Natural killer cell (primary cell): ENCODE measurements around the gene OGFOD1. TPM values are rescaled to one million over a fixed set of nuclear protein-coding genes. Genes with fewer than 3 reads are reported as not detected.

ENCODE experiments used
- ATAC-seq, 3 donors: fragments of 150-1000 bp in 2 of 3; fragments of 200-7000 bp in 1 of 3; cut with Tn5 transposase; 1 replicate in 1 of 3; 2 replicates in 2 of 3; pipeline ENCODE4 v1.10.0; 2021; ENCODE audit warnings: mild to moderate bottlenecking in 2 of 3, moderate library complexity in 2 of 3
- DNase-seq, 2 donors: peaks; one replicate each; pipeline versions ENCODE4 v3.0.0 to v3.0.0-alpha.2; 2013 to 2021; ENCODE audit warnings: mixed read lengths in 1 of 2
- H3K27ac ChIP-seq: one replicate; pipeline ENCODE4 v1.5.1; 2013; ENCODE audit warnings: mild to moderate bottlenecking, low read length
- H3K27me3 ChIP-seq: one replicate; pipeline ENCODE4 v1.6.1; 2013; ENCODE audit warnings: low read length; ENCODE audit not compliant: control insufficient read depth, insufficient read depth
- H3K36me3 ChIP-seq: one replicate; pipeline ENCODE4 v1.6.1; 2013; ENCODE audit warnings: low read length; ENCODE audit not compliant: control insufficient read depth, insufficient read depth
- H3K4me1 ChIP-seq: one replicate; pipeline ENCODE4 v1.6.1; 2013; ENCODE audit warnings: low read length; ENCODE audit not compliant: control insufficient read depth, insufficient read depth
- H3K4me3 ChIP-seq: one replicate; pipeline ENCODE4 v1.5.1; 2013; ENCODE audit warnings: low read length
- H3K9me3 ChIP-seq: one replicate; pipeline ENCODE4 v1.6.1; 2013; ENCODE audit warnings: low read length; ENCODE audit not compliant: control insufficient read depth, insufficient read depth
- H3K27ac Mint-ChIP-seq, 2 donors: one replicate each; pipeline ENCODE4 v1.8.0; 2022; ENCODE audit warnings: mild to moderate bottlenecking in 2 of 2, mixed read lengths in 2 of 2, moderate library complexity in 1 of 2
- H3K27me3 Mint-ChIP-seq, 2 donors: one replicate each; pipeline ENCODE4 v1.8.0; 2022; ENCODE audit warnings: low read depth in 2 of 2, mixed read lengths in 2 of 2
- H3K36me3 Mint-ChIP-seq: one replicate; pipeline ENCODE4 v1.8.0; 2022; ENCODE audit warnings: mixed read lengths
- H3K4me1 Mint-ChIP-seq, 2 donors: one replicate each; pipeline ENCODE4 v1.8.0; 2022; ENCODE audit warnings: mixed read lengths in 2 of 2
- H3K4me3 Mint-ChIP-seq: one replicate; pipeline ENCODE4 v1.8.0; 2022; ENCODE audit warnings: mild to moderate bottlenecking, moderate library complexity, mixed read lengths
- H3K9me3 Mint-ChIP-seq, 2 donors: one replicate each; pipeline ENCODE4 v1.8.0; 2022; ENCODE audit warnings: mixed read lengths in 2 of 2
- CTCF ChIP-seq: fragments of 200-600 bp; IDR thresholded peaks from one replicate; pipeline ENCODE4 v1.8.0; 2022; ENCODE audit warnings: antibody characterized with exemption
- WGBS: methylation state at CpG from one replicate; pipeline ENCODE4 v1.1.7; 2013; ENCODE audit warnings: missing lambda C conversion rate; ENCODE audit not compliant: insufficient coverage; 5-methylcytosine and 5-hydroxymethylcytosine counted together
- intact Hi-C: fragments of 100-400 bp; cut with micrococcal nuclease; formaldehyde crosslinking; loops from one replicate; pipeline ENCODE4 v1.14.2; 2022
- total RNA-seq, 4 donors: library from RNA; stranded (reverse); fragments of 120-200 nt in 1 of 4; gene quantifications; one replicate each; pipeline versions ENCODE4 v1.2.3 to v1.2.4, GENCODE V29; 2013 to 2022

Gene OGFOD1
- total RNA-seq, 3 donors from 2014 or later (not counting 1 experiment from before 2014, with no cell fraction given), result 12.7 to 20.6 (median 13.1) TPM

GRCh38 chr16:56409195-56409594 lies 42.2 kb upstream of the OGFOD1 start:
- peaks cover 0 to 6% of the 10 kb centered on the region in 2 donors for H3K4me1 Mint-ChIP-seq
- no peak overlapping the region for H3K27ac Mint-ChIP-seq
- no peak for TF ChIP-seq CTCF
- no peaks in the 10 kb centered on the region for H3K9me3 ChIP-seq
- H3K36me3 ChIP-seq, result peaks cover 39% of the 10 kb centered on the region
- H3K4me3 Mint-ChIP-seq, result no peak overlapping the region
- no peaks in the 10 kb centered on the region for H3K4me1 ChIP-seq
- intact Hi-C loops, result no loop called here
- H3K9me3 Mint-ChIP-seq, result no peaks in the 10 kb centered on the region
- H3K27ac ChIP-seq, result no peak overlapping the region
- 93% methylated on average over 4 of the region's 4 CpGs for WGBS
- no peak for ATAC-seq
- H3K36me3 Mint-ChIP-seq, result peaks cover 14% of the 10 kb centered on the region
- H3K27me3 ChIP-seq, result no peaks in the 10 kb centered on the region
- no peak overlapping the region for H3K4me3 ChIP-seq
- H3K27me3 Mint-ChIP-seq, result no peaks in the 10 kb centered on the region
- no peak for DNase-seq

- Mint-ChIP-seq H3K27me3 (no peaks in the 10 kb centered on the region), H3K27ac (no peak overlapping the region), H3K4me3 (no peak overlapping the region), H3K36me3 (peaks cover 14% of the 10 kb centered on the region), H3K4me1 (peaks cover 5 to 9% of the 10 kb centered on the region in 2 donors), H3K9me3 (no peaks in the 10 kb centered on the region)
- Histone ChIP-seq H3K9me3 (no peaks in the 10 kb centered on the region), H3K4me3 (no peak overlapping the region), H3K4me1 (no peaks in the 10 kb centered on the region), H3K36me3 (peaks cover 30% of the 10 kb centered on the region), H3K27me3 (no peaks in the 10 kb centered on the region), H3K27ac (no peak overlapping the region)
- ATAC-seq (no peak), DNase-seq (no peak)
- intact Hi-C loops, result no loop called here
- 100% methylated on average over 2 of the region's 5 CpGs for WGBS
- no peak for TF ChIP-seq CTCF
Measured at GRCh38 chr16:56411123-56411522, 40.2 kb upstream of the OGFOD1 start.

GRCh38 chr16:56411624-56412023 lies 39.7 kb upstream of the OGFOD1 start:
- intact Hi-C loops, result no loop called here
- DNase-seq, result no peak
- no peaks in the 10 kb centered on the region for H3K27me3 Mint-ChIP-seq
- WGBS, result 100% methylated on average over 2 of the region's 2 CpGs
- Histone ChIP-seq H3K4me3 (no peak overlapping the region), H3K27ac (no peak overlapping the region), H3K4me1 (no peaks in the 10 kb centered on the region), H3K27me3 (no peaks in the 10 kb centered on the region), H3K9me3 (no peaks in the 10 kb centered on the region), H3K36me3 (peaks cover 30% of the 10 kb centered on the region)
- peaks cover 14% of the 10 kb centered on the region for H3K36me3 Mint-ChIP-seq
- H3K4me1 Mint-ChIP-seq, result peaks cover 6 to 10% of the 10 kb centered on the region in 2 donors
- H3K9me3 Mint-ChIP-seq, result no peaks in the 10 kb centered on the region
- no peak overlapping the region for H3K4me3 Mint-ChIP-seq
- no peak for TF ChIP-seq CTCF
- H3K27ac Mint-ChIP-seq, result no peak overlapping the region
- no peak for ATAC-seq

GRCh38 chr16:56413381-56413780 lies 38.0 kb upstream of the OGFOD1 start:
- intact Hi-C loops, result no loop called here
- Mint-ChIP-seq H3K4me3 (no peak overlapping the region), H3K27me3 (no peaks in the 10 kb centered on the region), H3K4me1 (peaks cover 6 to 10% of the 10 kb centered on the region in 2 donors), H3K36me3 (peaks cover 11% of the 10 kb centered on the region), H3K9me3 (no peaks in the 10 kb centered on the region), H3K27ac (no peak overlapping the region)
- DNase-seq, result no peak
- no peaks in the 10 kb centered on the region for H3K9me3 ChIP-seq
- no peak for ATAC-seq
- H3K27ac ChIP-seq, result no peak overlapping the region
- TF ChIP-seq CTCF, result no peak
- no peaks in the 10 kb centered on the region for H3K27me3 ChIP-seq
- WGBS, result 89% methylated on average over 5 of the region's 5 CpGs
- no peaks in the 10 kb centered on the region for H3K4me1 ChIP-seq
- H3K4me3 ChIP-seq, result no peak overlapping the region
- H3K36me3 ChIP-seq, result peaks cover 20% of the 10 kb centered on the region
